ENCODE results near the gene RPA1.

DNA sequence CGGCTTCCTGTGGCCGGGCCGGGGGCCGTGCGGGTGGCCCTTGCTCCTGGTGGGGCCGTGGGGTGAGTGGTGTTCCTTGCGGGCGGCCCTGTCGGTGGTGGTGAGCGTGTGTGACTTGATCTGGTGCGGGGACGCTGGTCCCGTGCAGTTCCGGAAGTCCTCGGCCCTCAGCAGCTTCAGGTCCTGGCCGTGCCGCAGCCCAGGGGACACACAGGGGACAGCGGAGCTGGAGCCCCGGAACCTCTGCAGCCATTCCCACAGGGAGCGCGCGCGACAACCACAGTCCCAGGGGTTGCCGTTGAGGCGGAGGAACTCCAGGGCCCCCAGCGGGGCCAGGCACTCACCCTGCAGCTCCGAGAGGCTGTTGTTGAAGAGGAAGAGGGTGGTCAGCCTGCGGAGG, 107.0 kb downstream of the RPA1 start:
- TF ChIP-seq, protein P1, sequence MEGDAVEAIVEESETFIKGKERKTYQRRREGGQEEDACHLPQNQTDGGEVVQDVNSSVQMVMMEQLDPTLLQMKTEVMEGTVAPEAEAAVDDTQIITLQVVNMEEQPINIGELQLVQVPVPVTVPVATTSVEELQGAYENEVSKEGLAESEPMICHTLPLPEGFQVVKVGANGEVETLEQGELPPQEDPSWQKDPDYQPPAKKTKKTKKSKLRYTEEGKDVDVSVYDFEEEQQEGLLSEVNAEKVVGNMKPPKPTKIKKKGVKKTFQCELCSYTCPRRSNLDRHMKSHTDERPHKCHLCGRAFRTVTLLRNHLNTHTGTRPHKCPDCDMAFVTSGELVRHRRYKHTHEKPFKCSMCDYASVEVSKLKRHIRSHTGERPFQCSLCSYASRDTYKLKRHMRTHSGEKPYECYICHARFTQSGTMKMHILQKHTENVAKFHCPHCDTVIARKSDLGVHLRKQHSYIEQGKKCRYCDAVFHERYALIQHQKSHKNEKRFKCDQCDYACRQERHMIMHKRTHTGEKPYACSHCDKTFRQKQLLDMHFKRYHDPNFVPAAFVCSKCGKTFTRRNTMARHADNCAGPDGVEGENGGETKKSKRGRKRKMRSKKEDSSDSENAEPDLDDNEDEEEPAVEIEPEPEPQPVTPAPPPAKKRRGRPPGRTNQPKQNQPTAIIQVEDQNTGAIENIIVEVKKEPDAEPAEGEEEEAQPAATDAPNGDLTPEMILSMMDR (conservative IDR thresholded peaks at IDR 0.05): no peak
- TF ChIP-seq EZH2 (IDR thresholded peaks at IDR 0.05; ENCODE audit: low read depth): no peak

All from PC-9 (cell line).